T47D (cell line): ENCODE results near the gene C16orf96.
"Not testable (repeated sequence)": the region's sequence is repeated elsewhere in the genome, so short reads cannot be mapped to it uniquely, and the experiment has no call there.

Experiments
- DNase-seq, 2 experiments: peaks; one replicate each; pipeline versions ENCODE4 v3.0.0 to v3.0.0-alpha.2; 2011 to 2012; ENCODE audit warnings: low read depth in 1 of 2, low spot score in 1 of 2
- JUND ChIP-seq: IDR thresholded peaks from 2 replicates; pipeline ENCODE4 v1.6.1; 2012; ENCODE audit warnings: low read depth
- in situ Hi-C: cut with HindIII; loops from 2 replicates; pipeline ENCODE4 v1.10.0; 2016; ENCODE audit warnings: low sequenced_read_pairs, low pct_unique_long_range_greater_than_20kb

Gene C16orf96

GRCh38 chr16:4556580-4556979, 440 bp downstream of the C16orf96 start:
- TF ChIP-seq JUND: no peak
- DNase-seq: peak in 1 of 2 experiments; percentile 28
- in situ Hi-C loops: no loop called here

DNA sequence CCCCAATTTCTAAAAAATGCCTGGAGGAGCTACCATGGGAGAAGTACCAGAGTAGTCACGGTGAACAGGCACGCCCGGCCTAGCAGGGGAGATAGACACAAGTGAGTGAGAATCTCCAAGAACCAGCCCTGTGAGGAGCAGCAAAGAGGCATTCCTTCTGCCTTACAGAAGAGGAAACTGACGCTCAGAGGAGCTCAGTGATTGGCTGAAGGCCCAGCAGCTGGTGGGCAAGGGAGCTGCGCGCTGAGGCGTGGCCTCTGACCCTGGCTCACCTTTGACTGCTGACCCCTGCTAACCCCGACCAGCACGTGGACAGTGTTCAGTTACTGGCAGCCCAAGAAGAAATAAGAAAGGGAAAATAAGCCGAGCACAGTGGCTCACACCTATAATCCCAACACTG, 1.8 kb downstream of the C16orf96 start:
- no peak for TF ChIP-seq JUND
- in situ Hi-C loops: no loop called here
- DNase-seq: no peak

DNA sequence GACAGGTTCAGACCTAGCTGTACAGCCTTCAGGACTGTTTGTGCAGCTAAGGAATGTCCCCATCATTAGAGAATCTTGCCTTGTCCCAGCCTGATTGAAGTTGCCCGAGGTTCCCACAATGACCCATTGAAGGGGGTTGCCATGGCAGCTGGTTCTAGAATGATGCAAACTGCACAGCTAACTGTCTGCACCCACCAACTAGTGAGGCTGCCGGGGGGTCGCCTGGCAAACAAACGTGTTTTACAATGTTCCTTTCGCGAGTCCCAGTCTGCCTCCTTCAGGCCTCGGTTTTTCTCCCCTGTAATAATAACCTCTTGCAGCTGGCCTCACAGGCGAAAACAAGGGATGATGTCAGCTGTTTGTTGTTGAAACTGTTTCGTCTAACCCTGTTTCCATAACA, 5.5 kb downstream of the C16orf96 start:
- no peak for TF ChIP-seq JUND
- no peak for DNase-seq
- in situ Hi-C loops: no loop called here

GRCh38 chr16:4564661-4565267, 8.6 kb downstream of the C16orf96 start:
- DNase-seq: no peak
- no peak for TF ChIP-seq JUND
- in situ Hi-C loops: no loop called here

- DNase-seq: no peak
- in situ Hi-C loops: no loop called here
- no peak for TF ChIP-seq JUND
Measured at GRCh38 chr16:4566144-4566543, 10.0 kb downstream of the C16orf96 start.

DNA sequence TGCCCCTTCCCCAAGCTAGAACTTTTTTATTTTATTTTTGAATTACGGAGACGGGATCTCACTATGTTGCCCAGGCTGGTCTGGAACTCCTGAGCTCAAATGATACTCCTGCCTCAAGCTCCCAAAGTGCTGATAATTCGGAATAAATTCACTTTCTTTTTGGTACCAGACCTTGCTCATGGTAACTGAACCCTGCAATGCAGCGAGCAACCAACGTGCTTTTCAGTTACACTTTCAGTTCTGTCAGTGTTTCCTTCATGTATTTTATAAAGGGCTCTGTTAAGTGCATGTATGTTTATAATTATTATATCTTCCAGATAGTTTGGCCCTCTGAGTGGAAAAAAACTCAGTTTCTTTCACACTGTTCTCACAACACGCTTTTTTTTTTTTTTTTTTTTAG, 13.9 kb downstream of the C16orf96 start:
- in situ Hi-C loops: no loop called here
- no peak for DNase-seq
- no peak for TF ChIP-seq JUND

DNA sequence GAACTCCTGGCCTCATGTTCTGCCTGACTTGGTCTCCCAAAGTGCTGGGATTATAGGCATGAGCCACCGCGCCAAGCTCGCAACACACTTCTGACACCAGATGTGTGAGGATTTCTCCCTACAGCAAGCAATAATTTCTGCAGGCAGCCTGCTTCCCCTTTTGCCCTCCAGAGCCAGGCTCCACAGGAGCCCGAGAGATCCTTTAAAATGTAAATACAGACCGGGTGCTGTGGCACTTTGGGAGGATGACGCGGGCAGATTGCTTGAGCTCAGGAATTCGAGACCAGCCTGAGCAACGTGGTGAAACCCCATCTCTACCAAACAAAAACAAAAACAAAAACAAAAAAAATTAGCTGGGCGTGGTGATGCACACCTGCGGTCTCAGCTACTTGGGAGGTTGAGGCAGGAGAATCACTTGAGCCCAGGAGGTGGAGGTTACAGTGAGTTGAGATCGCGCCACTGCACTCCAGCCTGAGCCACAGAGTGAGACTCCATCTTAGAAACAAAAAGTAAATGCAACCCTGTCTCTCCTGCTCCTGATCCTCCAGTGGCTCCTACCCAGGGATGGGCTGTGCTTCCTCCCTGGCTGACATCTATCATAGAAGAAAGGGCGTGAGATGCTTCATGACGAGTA, 14.7 kb downstream of the C16orf96 start:
- no peak for TF ChIP-seq JUND
- no peak for DNase-seq
- in situ Hi-C loops: no loop called here

DNA sequence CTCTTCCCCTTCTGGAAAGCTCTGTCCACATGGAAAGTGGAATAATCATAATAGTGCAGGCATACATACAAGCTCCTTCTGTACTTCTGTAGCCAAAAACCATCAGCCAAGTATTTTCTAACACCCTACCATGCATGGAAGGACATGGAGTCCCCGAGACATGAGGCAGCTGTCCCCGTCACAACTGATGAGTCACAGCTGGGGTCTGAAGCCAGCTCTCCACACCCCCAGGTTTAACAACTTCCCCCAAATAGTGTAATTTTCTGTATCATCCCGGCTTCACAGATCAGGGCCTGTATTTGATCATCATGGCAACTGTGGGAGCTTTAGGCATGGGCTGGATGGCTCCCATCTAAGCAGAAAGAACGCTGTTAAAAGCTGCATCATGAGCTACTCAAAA, 16.6 kb downstream of the C16orf96 start:
- no peak for DNase-seq
- in situ Hi-C loops: no loop called here
- no peak for TF ChIP-seq JUND

GRCh38 chr16:4573926-4574325, 17.8 kb downstream of the C16orf96 start:
- in situ Hi-C loops, DNase-seq: not testable (repeated sequence)

DNA sequence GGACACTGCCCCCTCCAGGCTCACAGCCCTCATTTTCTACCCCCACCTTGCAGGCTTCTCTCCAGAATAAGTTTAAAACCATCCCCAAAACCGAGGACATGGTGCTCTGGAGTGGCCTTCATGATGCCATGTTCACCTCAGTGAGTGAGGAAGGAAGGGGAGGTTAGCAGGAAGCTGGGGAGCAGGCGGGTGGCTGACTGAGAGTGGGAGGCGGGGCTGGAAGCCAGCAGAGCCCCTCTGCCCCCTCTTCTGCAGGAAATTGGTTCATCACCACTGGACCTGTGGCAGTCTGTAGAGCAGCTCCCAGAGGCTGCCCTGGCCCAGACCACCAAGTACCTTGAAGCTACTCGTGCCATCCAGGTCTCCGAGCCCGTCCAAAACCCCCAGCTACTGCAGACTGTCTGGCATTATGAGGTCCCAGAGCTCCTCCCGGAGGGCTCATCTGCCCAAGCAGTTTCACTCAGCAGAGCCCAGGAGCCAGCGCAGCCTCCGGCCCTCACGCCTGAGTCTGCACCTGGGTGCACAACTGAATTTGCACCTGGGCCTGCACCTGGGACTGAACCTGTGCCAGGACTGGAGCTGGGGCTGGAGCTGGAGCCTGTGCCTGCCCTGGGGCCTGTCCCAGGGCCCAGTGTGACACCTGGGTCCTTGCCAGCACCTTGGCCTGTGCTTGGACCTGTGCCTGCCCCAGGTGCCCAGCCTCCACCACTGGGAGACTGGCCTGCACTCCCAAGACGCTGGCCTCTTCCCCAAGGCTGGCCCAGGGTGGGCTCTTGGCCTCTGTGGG, 19.0 kb downstream of the C16orf96 start:
- in situ Hi-C loops: no loop called here
- DNase-seq: peak in 1 of 2 experiments; percentile 13
- TF ChIP-seq JUND: no peak

DNA sequence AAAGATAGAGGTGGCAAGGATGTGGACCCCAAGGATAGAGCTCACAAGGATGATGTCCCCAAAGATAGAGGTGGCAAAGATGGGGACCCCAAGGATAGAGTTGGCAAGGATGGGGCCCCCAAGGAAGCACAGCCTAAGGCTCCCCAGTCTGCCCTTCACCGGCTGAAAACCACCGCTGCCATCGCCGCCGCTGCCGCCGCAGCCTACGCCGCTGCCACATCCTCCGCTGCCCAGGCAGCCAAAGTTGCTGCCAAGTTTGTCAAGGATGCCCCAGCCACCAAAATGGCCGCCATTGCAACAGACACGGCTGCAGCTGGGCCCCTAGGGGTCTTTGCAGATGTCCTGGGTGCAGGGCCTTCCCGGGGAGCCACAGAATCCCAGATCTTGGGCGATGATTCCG, 19.9 kb downstream of the C16orf96 start:
- in situ Hi-C loops: no loop called here
- TF ChIP-seq JUND: no peak
- no peak for DNase-seq

DNA sequence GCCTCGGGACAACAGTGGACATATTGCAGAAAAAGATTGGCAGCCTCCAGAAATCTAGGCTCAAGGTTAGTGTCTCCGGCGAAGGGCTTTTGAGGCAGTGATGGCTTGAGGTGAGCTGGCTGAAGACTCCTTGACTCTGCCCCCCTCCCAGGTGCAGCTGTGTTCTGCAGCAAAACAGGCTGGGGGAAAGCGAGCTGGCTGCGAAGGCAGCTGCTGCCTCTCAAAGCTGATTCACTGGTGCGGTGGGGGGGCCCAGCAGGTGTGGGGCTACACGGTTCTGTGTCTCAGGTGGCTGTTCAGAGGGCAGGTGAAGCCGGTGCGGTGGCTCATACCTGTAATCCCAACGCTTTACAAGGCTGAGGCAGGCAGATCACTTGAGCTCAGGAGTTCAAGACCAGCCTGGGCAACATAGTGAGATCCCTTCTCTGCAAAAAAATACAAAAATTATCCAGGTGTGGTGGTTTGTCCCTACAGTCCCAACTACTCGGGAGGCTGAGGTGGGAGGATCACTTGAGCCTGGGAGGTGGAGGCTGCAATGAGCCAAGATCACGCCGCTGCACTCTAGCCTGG, 22.9 kb downstream of the C16orf96 start:
- no peak for TF ChIP-seq JUND
- in situ Hi-C loops: no loop called here
- no peak for DNase-seq

DNA sequence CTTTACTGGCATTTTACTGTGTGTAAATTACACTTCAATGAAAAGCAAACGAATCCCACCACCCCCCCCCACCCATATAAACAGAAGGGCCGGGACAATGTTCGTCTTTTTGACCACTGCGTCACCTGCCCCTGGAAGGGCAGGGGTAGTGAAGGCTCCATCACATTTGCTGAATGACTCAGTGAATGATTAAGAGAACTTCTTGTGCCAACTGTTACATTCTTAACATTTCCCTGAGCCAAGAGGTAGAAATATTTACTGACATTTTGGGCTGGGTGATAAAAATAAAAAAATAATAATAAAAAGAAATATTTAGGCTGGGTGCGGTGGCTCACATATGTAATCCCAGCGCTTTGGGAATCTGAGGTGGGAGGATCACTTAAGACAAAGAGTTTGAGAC, 24.1 kb downstream of the C16orf96 start:
- no peak for TF ChIP-seq JUND
- no peak for DNase-seq
- in situ Hi-C loops: no loop called here
